ENCODE data around the gene LSG1.
"Not testable (repeated sequence)": the region's sequence is repeated elsewhere in the genome, so short reads cannot be mapped to it uniquely, and the experiment has no call there.

Gene LSG1

GRCh38 chr3:194620196-194620595 lies 51.8 kb downstream of the LSG1 start:
- in situ Hi-C loops (cut with HindIII; ENCODE audit: low sequenced_read_pairs): no loop called here

- in situ Hi-C loops (cut with HindIII; ENCODE audit: low sequenced_read_pairs): no loop called here
Observed at GRCh38 chr3:194619741-194620140, 52.2 kb downstream of the LSG1 start.

GRCh38 chr3:194618858-194619608 lies 53.0 kb downstream of the LSG1 start:
- in situ Hi-C loops (cut with HindIII; ENCODE audit: low sequenced_read_pairs): no loop called here

GRCh38 chr3:194617827-194618226 lies 54.2 kb downstream of the LSG1 start:
- in situ Hi-C loops (cut with HindIII; ENCODE audit: low sequenced_read_pairs): no loop called here

- in situ Hi-C loops (cut with HindIII; ENCODE audit: low sequenced_read_pairs): no loop called here
Observed at GRCh38 chr3:194617143-194617671, 54.8 kb downstream of the LSG1 start.

- in situ Hi-C loops (cut with HindIII; ENCODE audit: low sequenced_read_pairs): no loop called here
Observed at GRCh38 chr3:194615226-194615625, 56.8 kb downstream of the LSG1 start.

- in situ Hi-C loops (cut with HindIII; ENCODE audit: low sequenced_read_pairs): no loop called here
Observed at GRCh38 chr3:194612221-194612620, 59.8 kb downstream of the LSG1 start.

- in situ Hi-C loops (cut with HindIII; ENCODE audit: low sequenced_read_pairs): no loop called here
Observed at GRCh38 chr3:194610689-194611088, 61.3 kb downstream of the LSG1 start.

GRCh38 chr3:194609601-194610000 lies 62.4 kb downstream of the LSG1 start:
- in situ Hi-C loops (cut with HindIII; ENCODE audit: low sequenced_read_pairs): no loop called here

- in situ Hi-C loops (cut with HindIII; ENCODE audit: low sequenced_read_pairs): no loop called here
Observed at GRCh38 chr3:194608981-194609380, 63.0 kb downstream of the LSG1 start.

- in situ Hi-C loops (cut with HindIII; ENCODE audit: low sequenced_read_pairs): no loop called here
Observed at GRCh38 chr3:194607592-194608389, 64.2 kb downstream of the LSG1 start.

- in situ Hi-C loops (cut with HindIII; ENCODE audit: low sequenced_read_pairs): no loop called here
Observed at GRCh38 chr3:194606941-194607340, 65.0 kb downstream of the LSG1 start.

- in situ Hi-C loops (cut with HindIII; ENCODE audit: low sequenced_read_pairs): no loop called here
Observed at GRCh38 chr3:194606163-194606562, 65.8 kb downstream of the LSG1 start.

GRCh38 chr3:194605314-194605713 lies 66.7 kb downstream of the LSG1 start:
- in situ Hi-C loops (cut with HindIII; ENCODE audit: low sequenced_read_pairs): not testable (repeated sequence)

GRCh38 chr3:194604837-194605236 lies 67.2 kb downstream of the LSG1 start:
- in situ Hi-C loops (cut with HindIII; ENCODE audit: low sequenced_read_pairs): no loop called here

GRCh38 chr3:194604126-194604525 lies 67.9 kb downstream of the LSG1 start:
- in situ Hi-C loops (cut with HindIII; ENCODE audit: low sequenced_read_pairs): no loop called here

- in situ Hi-C loops (cut with HindIII; ENCODE audit: low sequenced_read_pairs): no loop called here
Observed at GRCh38 chr3:194602669-194603171, 69.3 kb downstream of the LSG1 start.

- in situ Hi-C loops (cut with HindIII; ENCODE audit: low sequenced_read_pairs): no loop called here
Observed at GRCh38 chr3:194598771-194599557, 73.0 kb downstream of the LSG1 start.

- in situ Hi-C loops (cut with HindIII; ENCODE audit: low sequenced_read_pairs): no loop called here
Observed at GRCh38 chr3:194596906-194597305, 75.1 kb downstream of the LSG1 start.

- in situ Hi-C loops (cut with HindIII; ENCODE audit: low sequenced_read_pairs): no loop called here
Observed at GRCh38 chr3:194592798-194593752, 78.9 kb downstream of the LSG1 start.
